Midbrain (tissue), 1 donor: Measurements from ENCODE around the gene ZFYVE26.

Source experiments
- DNase-seq: peaks from one replicate; lab custom pipeline; 2025; lab: John Stamatoyannopoulos, UW

ZFYVE26 gene

GRCh38 chr14:67815573-67816225 is 691 bp downstream of the ZFYVE26 start:
- no peak for DNase-seq

GRCh38 chr14:67814821-67815220 is 1.6 kb downstream of the ZFYVE26 start:
- no peak for DNase-seq

GRCh38 chr14:67806246-67806645 is 10.1 kb downstream of the ZFYVE26 start:
- no peak for DNase-seq

GRCh38 chr14:67800743-67801142 is 15.6 kb downstream of the ZFYVE26 start:
- DNase-seq: no peak

- no peak for DNase-seq
These were observed 17.7 kb downstream of the ZFYVE26 start for GRCh38 chr14:67798731-67799130.

- no peak for DNase-seq
These were observed 28.7 kb downstream of the ZFYVE26 start for GRCh38 chr14:67787673-67788072.

GRCh38 chr14:67785270-67786109 is 30.9 kb downstream of the ZFYVE26 start:
- DNase-seq: no peak

GRCh38 chr14:67784244-67784823 is 32.1 kb downstream of the ZFYVE26 start:
- no peak for DNase-seq

- no peak for DNase-seq
These were observed 34.3 kb downstream of the ZFYVE26 start for GRCh38 chr14:67782090-67782489.

- no peak for DNase-seq
These were observed 37.6 kb downstream of the ZFYVE26 start for GRCh38 chr14:67778792-67779191.

GRCh38 chr14:67776653-67777322 is 39.6 kb downstream of the ZFYVE26 start:
- DNase-seq: no peak

- DNase-seq: no peak
These were observed 42.5 kb downstream of the ZFYVE26 start for GRCh38 chr14:67773844-67774377.

- DNase-seq: no peak
These were observed 48.2 kb downstream of the ZFYVE26 start for GRCh38 chr14:67768219-67768618.

- DNase-seq: peak; percentile 28
These were observed 50.2 kb downstream of the ZFYVE26 start for GRCh38 chr14:67766035-67766680.

- DNase-seq: no peak
These were observed 51.1 kb downstream of the ZFYVE26 start for GRCh38 chr14:67765192-67765834.

GRCh38 chr14:67764496-67764895 is 51.9 kb downstream of the ZFYVE26 start:
- no peak for DNase-seq

- no peak for DNase-seq
These were observed 53.1 kb downstream of the ZFYVE26 start for GRCh38 chr14:67763158-67763822.

GRCh38 chr14:67762051-67762450 is 54.3 kb downstream of the ZFYVE26 start:
- DNase-seq: no peak

- DNase-seq: no peak
These were observed 56.5 kb downstream of the ZFYVE26 start for GRCh38 chr14:67759916-67760315.

- no peak for DNase-seq
These were observed 59.2 kb downstream of the ZFYVE26 start for GRCh38 chr14:67757175-67757574.

GRCh38 chr14:67756496-67756895 is 59.9 kb downstream of the ZFYVE26 start:
- DNase-seq: no peak
